ENCODE results near the gene PEF1. TPM values are rescaled to one million over a fixed set of nuclear protein-coding genes. Genes with fewer than 3 reads are reported as not detected.

Gene PEF1
- total RNA-seq, 3 donors from 2014 or later (not counting 1 experiment from before 2014, with no cell fraction given): 48.9 to 62.8 (median 49.9) TPM

- H3K27me3 ChIP-seq (ENCODE audit: control insufficient read depth, insufficient read depth, low read length): no peaks in the 10 kb centered on the region
- DNase-seq (no peak), ATAC-seq (no peak)
- Mint-ChIP-seq H3K27me3 (ENCODE audit: low read depth in 2 of 2) (no peaks in the 10 kb centered on the region), H3K9me3 (no peaks in the 10 kb centered on the region), H3K4me1 (no peaks in the 10 kb centered on the region), H3K4me3 (no peak overlapping the region), H3K27ac (peak overlapping the region in 1 of 2 donors; percentile 42), H3K36me3 (no peaks in the 10 kb centered on the region)
- no peaks in the 10 kb centered on the region for H3K9me3 ChIP-seq (ENCODE audit: control insufficient read depth, insufficient read depth, low read length)
- TF ChIP-seq CTCF (IDR thresholded peaks at IDR 0.05): no peak
- H3K4me3 ChIP-seq (ENCODE audit: low read length): no peak overlapping the region
- no peaks in the 10 kb centered on the region for H3K4me1 ChIP-seq (ENCODE audit: control insufficient read depth, insufficient read depth, low read length)
- intact Hi-C loops (cut with micrococcal nuclease): no loop called here
- H3K27ac ChIP-seq (ENCODE audit: low read length): no peak overlapping the region
- peaks cover 46% of the 10 kb centered on the region for H3K36me3 ChIP-seq (ENCODE audit: control insufficient read depth, insufficient read depth, low read length)
- WGBS (ENCODE audit: insufficient coverage): 90% methylated on average over 13 of the region's 13 CpGs
Measured at GRCh38 chr1:31627301-31627929, 17.3 kb downstream of the PEF1 start.

GRCh38 chr1:31626223-31627207, 18.2 kb downstream of the PEF1 start:
- Mint-ChIP-seq H3K4me1 (peaks cover 7 to 8% of the 10 kb centered on the region in 2 donors), H3K36me3 (no peaks in the 10 kb centered on the region), H3K9me3 (no peaks in the 10 kb centered on the region), H3K27me3 (ENCODE audit: low read depth in 2 of 2) (no peaks in the 10 kb centered on the region), H3K27ac (peak overlapping the region in 1 of 2 donors; percentile 42), H3K4me3 (no peak overlapping the region)
- no peaks in the 10 kb centered on the region for H3K9me3 ChIP-seq (ENCODE audit: control insufficient read depth, insufficient read depth, low read length)
- no peaks in the 10 kb centered on the region for H3K4me1 ChIP-seq (ENCODE audit: control insufficient read depth, insufficient read depth, low read length)
- H3K36me3 ChIP-seq (ENCODE audit: control insufficient read depth, insufficient read depth, low read length): peaks cover 39% of the 10 kb centered on the region
- no peak overlapping the region for H3K27ac ChIP-seq (ENCODE audit: low read length)
- H3K4me3 ChIP-seq (ENCODE audit: low read length): no peak overlapping the region
- no peak for TF ChIP-seq CTCF (IDR thresholded peaks at IDR 0.05)
- no peak for ATAC-seq
- intact Hi-C loops (cut with micrococcal nuclease): no loop called here
- DNase-seq: no peak
- WGBS (ENCODE audit: insufficient coverage): 93% methylated on average over 23 of the region's 23 CpGs
- H3K27me3 ChIP-seq (ENCODE audit: control insufficient read depth, insufficient read depth, low read length): no peaks in the 10 kb centered on the region

GRCh38 chr1:31625561-31626222, 19.0 kb downstream of the PEF1 start:
- Histone ChIP-seq H3K27ac (ENCODE audit: low read length) (no peak overlapping the region), H3K27me3 (ENCODE audit: control insufficient read depth, insufficient read depth, low read length) (no peaks in the 10 kb centered on the region), H3K4me3 (ENCODE audit: low read length) (no peak overlapping the region), H3K4me1 (ENCODE audit: control insufficient read depth, insufficient read depth, low read length) (no peaks in the 10 kb centered on the region), H3K36me3 (ENCODE audit: control insufficient read depth, insufficient read depth, low read length) (peaks cover 30% of the 10 kb centered on the region), H3K9me3 (ENCODE audit: control insufficient read depth, insufficient read depth, low read length) (no peaks in the 10 kb centered on the region)
- intact Hi-C loops (cut with micrococcal nuclease): no loop called here
- Mint-ChIP-seq H3K9me3 (no peaks in the 10 kb centered on the region), H3K36me3 (no peaks in the 10 kb centered on the region), H3K4me3 (no peak overlapping the region), H3K27me3 (ENCODE audit: low read depth in 2 of 2) (no peaks in the 10 kb centered on the region), H3K4me1 (peaks cover 7 to 8% of the 10 kb centered on the region in 2 donors), H3K27ac (no peak overlapping the region)
- no peak for TF ChIP-seq CTCF (IDR thresholded peaks at IDR 0.05)
- DNase-seq (no peak), ATAC-seq (no peak)
- WGBS (ENCODE audit: insufficient coverage): 96% methylated on average over 4 of the region's 4 CpGs
